AG04449 (cell line): ENCODE measurements around the gene BCO2.

Experiments used
- CTCF ChIA-PET: fragments of 350-600 bp; formaldehyde crosslinking; extraction: SDS; loops from one replicate; lab custom pipeline; 2021; ENCODE audit warnings: antibody characterized with exemption; lab: Yijun Ruan, JAX
- POLR2A ChIA-PET: fragments of 400-600, 350-600 bp; formaldehyde crosslinking; extraction: SDS; loops from one replicate; lab custom pipeline; 2020; ENCODE audit warnings: antibody characterized with exemption, inconsistent platforms; lab: Yijun Ruan, JAX
- DNase-seq: peaks from one replicate; pipeline ENCODE4 v3.0.0-alpha.2; 2010; ENCODE audit warnings: low read depth, low spot score
- H3K4me3 ChIP-seq: 2 replicates; pipeline ENCODE4 v1.5.1; 2011; ENCODE audit warnings: low read depth, mild to moderate bottlenecking, control low read depth, low read length
- CTCF ChIP-seq: IDR thresholded peaks from one replicate; pipeline ENCODE4 v1.5.1; 2011; ENCODE audit warnings: mild to moderate bottlenecking, moderate library complexity, low read length, control low read depth, inconsistent platforms; ENCODE audit not compliant: insufficient read depth; ENCODE audit errors: missing control alignments

BCO2 gene

GRCh38 chr11:112253605-112254242 lies 78.4 kb downstream of the BCO2 start:
- ChIA-PET CTCF (interaction anchor here (0.8 to 1.4 kb wide), 2 partner anchors 9 to 28 kb away, joined by 3 read pairs; no protein-coding TSS in a partner anchor), POLR2A (no interaction called here)
- TF ChIP-seq CTCF = no peak
- no peak overlapping the region for H3K4me3 ChIP-seq
- no peak for DNase-seq

- no peak for TF ChIP-seq CTCF
- H3K4me3 ChIP-seq = no peak overlapping the region
- DNase-seq = no peak
- POLR2A ChIA-PET = no interaction called here
- CTCF ChIA-PET = interaction anchor here (1.3 kb wide), 2 partner anchors 10 to 25 kb away, joined by 3 read pairs; no protein-coding TSS in a partner anchor
Measured at GRCh38 chr11:112255067-112255720, 79.9 kb downstream of the BCO2 start.

DNA sequence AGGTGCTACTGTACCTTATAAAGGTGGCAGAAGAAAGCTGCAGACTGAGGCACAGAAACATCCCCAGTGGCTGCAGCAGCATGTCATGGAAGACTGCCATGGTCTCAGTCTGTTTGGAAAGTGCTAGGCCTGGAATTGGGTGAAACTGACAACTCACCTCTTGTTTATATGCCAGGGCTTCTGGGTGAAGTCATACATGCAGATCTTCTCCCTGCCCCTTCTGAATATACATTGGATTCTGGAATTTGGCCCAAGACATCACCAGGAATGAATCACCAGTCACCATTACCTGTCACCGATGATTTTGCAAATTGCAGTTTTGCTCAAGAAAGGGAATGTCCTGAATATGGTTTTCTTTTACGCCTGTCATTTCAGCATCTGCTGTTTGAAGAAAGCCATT lies 85.2 kb downstream of the BCO2 start, which contains the start of gene PLET1:
Gene PLET1 (minus strand): TSS at position 371 of the 400 bp plus-strand sequence. CDS start 271 bp downstream, at position 100.
- ChIA-PET POLR2A (no interaction called here), CTCF (interaction anchor here (9.9 kb wide), 1 partner anchor 19 kb away, joined by 139 read pairs; no protein-coding TSS in a partner anchor)
- no peak for DNase-seq
- H3K4me3 ChIP-seq = no peak within 1 kb of the TSS
- TF ChIP-seq CTCF = no peak

DNA sequence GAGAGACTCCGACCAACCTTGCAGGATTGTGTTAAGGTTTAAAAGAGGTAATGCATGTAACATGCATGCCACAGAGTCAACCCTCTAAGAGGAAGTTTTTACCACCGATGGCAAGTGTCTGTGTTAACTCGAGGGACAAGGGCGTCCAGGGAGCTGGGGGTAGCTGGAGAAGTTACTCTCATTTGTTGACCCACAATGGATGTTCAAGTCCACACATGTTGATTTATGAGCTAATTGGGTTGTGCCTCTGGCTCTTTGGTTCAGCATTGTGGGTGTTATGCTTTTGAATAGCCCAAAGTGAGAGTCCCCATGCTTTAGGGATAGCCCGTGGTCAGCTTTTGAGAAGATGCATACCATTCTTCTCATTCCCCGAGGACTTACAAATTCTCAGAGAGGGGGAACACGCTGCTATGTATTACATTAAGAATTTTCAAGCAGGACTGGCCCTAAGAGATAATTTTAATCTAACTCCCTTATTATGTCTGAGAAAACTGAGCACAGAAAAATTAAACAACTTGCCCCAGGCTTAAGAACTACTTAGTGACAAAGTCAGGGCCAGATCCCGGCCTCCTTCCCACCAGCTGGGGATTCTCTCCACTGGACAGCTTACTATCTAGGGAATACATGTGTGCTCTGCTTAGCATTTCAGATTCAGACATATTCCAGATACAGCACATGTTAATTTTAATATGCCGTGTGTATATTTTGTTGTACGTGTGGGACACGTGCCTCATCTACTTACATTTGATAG lies 90.5 kb downstream of the BCO2 start:
- TF ChIP-seq CTCF = no peak
- peak; percentile 42 for DNase-seq
- ChIA-PET CTCF (interaction anchor here (1.2 to 9.9 kb wide), 5 partner anchors 13 to 152 kb away, joined by 4 to 139 read pairs (median 9); no protein-coding TSS in a partner anchor), POLR2A (no interaction called here)
- no peak overlapping the region for H3K4me3 ChIP-seq

DNA sequence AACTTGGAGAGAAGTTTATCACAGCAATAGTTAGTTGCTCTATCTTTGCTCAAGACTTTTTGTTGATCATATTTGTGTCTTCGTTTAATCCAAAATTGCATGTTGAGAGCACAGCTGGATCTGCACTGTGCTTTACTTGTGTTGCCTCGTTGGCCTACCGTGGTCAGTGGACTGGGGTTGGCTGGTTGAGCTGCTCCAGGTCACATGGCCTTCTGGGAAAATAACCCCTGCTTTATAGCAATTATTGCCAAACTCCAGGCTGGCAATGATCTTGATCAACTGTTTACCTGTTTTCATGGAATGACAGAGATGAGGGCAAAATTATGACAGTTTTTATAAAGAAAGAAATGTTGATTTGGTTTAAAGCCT lies 91.1 kb downstream of the BCO2 start:
- ChIA-PET CTCF (interaction anchor here (1.2 to 9.9 kb wide), 5 partner anchors 13 to 153 kb away, joined by 4 to 139 read pairs (median 9); no protein-coding TSS in a partner anchor), POLR2A (no interaction called here)
- TF ChIP-seq CTCF = no peak
- DNase-seq = no peak
- no peak overlapping the region for H3K4me3 ChIP-seq

- no peak for TF ChIP-seq CTCF
- H3K4me3 ChIP-seq = no peak overlapping the region
- DNase-seq = no peak
- POLR2A ChIA-PET = no interaction called here
- CTCF ChIA-PET = interaction anchor here (1.8 to 9.9 kb wide), 4 partner anchors 12 to 154 kb away, joined by 6 to 139 read pairs (median 10); no protein-coding TSS in a partner anchor
Measured at GRCh38 chr11:112267188-112267591, 91.9 kb downstream of the BCO2 start.
